DOHH2 (cell line): ENCODE measurements around the gene KNSTRN.

ENCODE experiments used
- EZH2phosphoT487 ChIP-seq: fragments of 200-600 bp; sonication (generic); IDR thresholded peaks from 2 replicates; pipeline ENCODE4 v1.6.1; 2017; ENCODE audit warnings: borderline replicate concordance, mild to moderate bottlenecking, antibody characterized with exemption, low read length, moderate library complexity, mixed read lengths
- TF ChIP-seq, protein P1 (sequence below): fragments of 200-600 bp; sonication (generic); IDR thresholded peaks from one replicate; pipeline ENCODE4 v1.5.1; 2014; ENCODE audit warnings: antibody characterized with exemption, mild to moderate bottlenecking, low read depth, low read length; ENCODE audit not compliant: poor library complexity, severe bottlenecking

DNA sequence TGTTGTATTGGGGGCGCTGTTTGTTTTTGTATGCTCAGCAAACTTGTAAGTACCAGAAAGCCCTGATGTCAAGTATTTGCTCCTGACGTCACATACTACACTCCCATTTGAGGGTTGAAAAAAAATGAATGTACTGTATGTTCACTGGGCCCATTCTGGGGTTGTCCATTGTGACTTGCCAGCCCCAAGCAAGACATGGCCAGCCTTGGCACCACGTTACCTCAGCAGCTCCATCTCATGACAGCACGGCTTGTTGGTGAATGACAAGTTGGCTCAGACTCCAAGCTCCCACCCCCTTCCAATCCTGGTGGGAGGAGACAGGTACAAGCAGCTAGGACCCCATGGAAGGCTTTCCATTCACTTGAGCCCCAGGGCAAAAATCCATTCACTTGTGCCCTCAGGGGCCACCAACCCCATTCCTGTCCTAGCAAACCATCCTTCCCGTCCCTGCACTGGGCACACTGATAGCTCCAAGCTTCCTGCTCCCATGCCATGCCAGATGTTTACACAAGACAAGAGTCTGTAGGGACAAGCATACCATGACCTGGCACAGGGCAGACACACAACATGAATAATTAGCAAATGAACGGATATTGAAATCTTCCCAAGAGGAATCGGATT lies 30.1 kb upstream of the KNSTRN start:
- TF ChIP-seq, protein P1, sequence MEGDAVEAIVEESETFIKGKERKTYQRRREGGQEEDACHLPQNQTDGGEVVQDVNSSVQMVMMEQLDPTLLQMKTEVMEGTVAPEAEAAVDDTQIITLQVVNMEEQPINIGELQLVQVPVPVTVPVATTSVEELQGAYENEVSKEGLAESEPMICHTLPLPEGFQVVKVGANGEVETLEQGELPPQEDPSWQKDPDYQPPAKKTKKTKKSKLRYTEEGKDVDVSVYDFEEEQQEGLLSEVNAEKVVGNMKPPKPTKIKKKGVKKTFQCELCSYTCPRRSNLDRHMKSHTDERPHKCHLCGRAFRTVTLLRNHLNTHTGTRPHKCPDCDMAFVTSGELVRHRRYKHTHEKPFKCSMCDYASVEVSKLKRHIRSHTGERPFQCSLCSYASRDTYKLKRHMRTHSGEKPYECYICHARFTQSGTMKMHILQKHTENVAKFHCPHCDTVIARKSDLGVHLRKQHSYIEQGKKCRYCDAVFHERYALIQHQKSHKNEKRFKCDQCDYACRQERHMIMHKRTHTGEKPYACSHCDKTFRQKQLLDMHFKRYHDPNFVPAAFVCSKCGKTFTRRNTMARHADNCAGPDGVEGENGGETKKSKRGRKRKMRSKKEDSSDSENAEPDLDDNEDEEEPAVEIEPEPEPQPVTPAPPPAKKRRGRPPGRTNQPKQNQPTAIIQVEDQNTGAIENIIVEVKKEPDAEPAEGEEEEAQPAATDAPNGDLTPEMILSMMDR: no peak
- no peak for TF ChIP-seq EZH2phosphoT487
